ENCODE measurements around the gene CSNK1G2.

Gene CSNK1G2

GRCh38 chr19:1947651-1948209, 6.8 kb downstream of the CSNK1G2 start:
- Histone ChIP-seq H3K79me2 (ENCODE audit: low read length) (peaks cover 94% of the 10 kb centered on the region), H4K20me1 (ENCODE audit: insufficient read depth, low read length) (peaks cover 41% of the 10 kb centered on the region), H3F3A (ENCODE audit: insufficient read depth, low read length) (peaks cover 6% of the 10 kb centered on the region; the same call in 1 of the 2 replicates), H2AFZ (ENCODE audit: low read length) (no peak overlapping the region), H3K4me1 (ENCODE audit: low read length) (peaks cover 12% of the 10 kb centered on the region), H3K9me3 (replicated peaks; ENCODE audit: insufficient read depth, low read length) (no peaks in the 10 kb centered on the region), H3K9me2 (replicated peaks; ENCODE audit: insufficient read depth, low read length) (no peaks in the 10 kb centered on the region), H3K9ac (ENCODE audit: low read length) (no peak overlapping the region), H3K27me3 (replicated peaks; ENCODE audit: insufficient read depth, low read length) (no peaks in the 10 kb centered on the region), H3K36me3 (replicated peaks; ENCODE audit: insufficient read depth, low read length) (peaks cover 2% of the 10 kb centered on the region; the same call in 1 of the 2 replicates), H3K4me2 (ENCODE audit: low read depth, low read length) (no peak overlapping the region), H3K4me3 (ENCODE audit: low read length) (no peak overlapping the region), H3K27ac (ENCODE audit: low read length) (no peak overlapping the region)
- TF ChIP-seq CTCF (IDR thresholded peaks at IDR 0.05; ENCODE audit: low read length) (no peak), EZH2phosphoT487 (IDR thresholded peaks at IDR 0.05; ENCODE audit: low read length) (no peak)
- no peak for DNase-seq

GRCh38 chr19:1949304-1950101, 8.5 kb downstream of the CSNK1G2 start:
- H3K4me1 ChIP-seq (ENCODE audit: low read length) = no peaks in the 10 kb centered on the region

GRCh38 chr19:1950640-1951039, 9.7 kb downstream of the CSNK1G2 start:
- Histone ChIP-seq H3K4me2 (ENCODE audit: low read depth, low read length) (no peak overlapping the region), H3K9me3 (replicated peaks; ENCODE audit: insufficient read depth, low read length) (no peaks in the 10 kb centered on the region), H3K4me3 (ENCODE audit: low read length) (no peak overlapping the region), H4K20me1 (ENCODE audit: insufficient read depth, low read length) (peaks cover 27% of the 10 kb centered on the region), H3K9ac (ENCODE audit: low read length) (no peak overlapping the region), H2AFZ (ENCODE audit: low read length) (no peak overlapping the region), H3K36me3 (replicated peaks; ENCODE audit: insufficient read depth, low read length) (peaks cover 2% of the 10 kb centered on the region; the same call in 1 of the 2 replicates), H3K27me3 (replicated peaks; ENCODE audit: insufficient read depth, low read length) (no peaks in the 10 kb centered on the region), H3K9me2 (replicated peaks; ENCODE audit: insufficient read depth, low read length) (no peaks in the 10 kb centered on the region), H3K4me1 (ENCODE audit: low read length) (no peaks in the 10 kb centered on the region), H3K27ac (ENCODE audit: low read length) (no peak overlapping the region), H3F3A (ENCODE audit: insufficient read depth, low read length) (no peaks in the 10 kb centered on the region), H3K79me2 (ENCODE audit: low read length) (peaks cover 94% of the 10 kb centered on the region)
- no peak for DNase-seq
- TF ChIP-seq EZH2phosphoT487 (IDR thresholded peaks at IDR 0.05; ENCODE audit: low read length) = no peak
- no peak for TF ChIP-seq EZH2 (optimal IDR thresholded peaks at IDR 0.05; ENCODE audit: low read depth, low read length)
- TF ChIP-seq CTCF (IDR thresholded peaks at IDR 0.05; ENCODE audit: low read length) = no peak

More at GRCh38 chr19:1949304-1950101, 8.5 kb downstream of the CSNK1G2 start:
- no peak for DNase-seq
- no peaks in the 10 kb centered on the region for H3F3A ChIP-seq (ENCODE audit: insufficient read depth, low read length)
- H3K9me3 ChIP-seq (replicated peaks; ENCODE audit: insufficient read depth, low read length) = no peaks in the 10 kb centered on the region
- no peak overlapping the region for H3K4me3 ChIP-seq (ENCODE audit: low read length)
- no peaks in the 10 kb centered on the region for H3K27me3 ChIP-seq (replicated peaks; ENCODE audit: insufficient read depth, low read length)
- H3K9ac ChIP-seq (ENCODE audit: low read length) = no peak overlapping the region
- H3K27ac ChIP-seq (ENCODE audit: low read length) = no peak overlapping the region
- no peak overlapping the region for H2AFZ ChIP-seq (ENCODE audit: low read length)
- peaks cover 31% of the 10 kb centered on the region for H4K20me1 ChIP-seq (ENCODE audit: insufficient read depth, low read length)
- peaks cover 94% of the 10 kb centered on the region for H3K79me2 ChIP-seq (ENCODE audit: low read length)
- H3K9me2 ChIP-seq (replicated peaks; ENCODE audit: insufficient read depth, low read length) = no peaks in the 10 kb centered on the region
- TF ChIP-seq CTCF (IDR thresholded peaks at IDR 0.05; ENCODE audit: low read length) = no peak
- TF ChIP-seq EZH2 (optimal IDR thresholded peaks at IDR 0.05; ENCODE audit: low read depth, low read length) = no peak
- TF ChIP-seq EZH2phosphoT487 (IDR thresholded peaks at IDR 0.05; ENCODE audit: low read length) = no peak
- H3K36me3 ChIP-seq (replicated peaks; ENCODE audit: insufficient read depth, low read length) = peaks cover 2% of the 10 kb centered on the region; the same call in 1 of the 2 replicates
- no peak overlapping the region for H3K4me2 ChIP-seq (ENCODE audit: low read depth, low read length)

Measured in MM.1S (cell line).